DMS53 treated with DMSO at 0.1 percent for 48 hours (cell line): Measurements from ENCODE around the gene CWC15.
"Not testable (repeated sequence)": the region's sequence is repeated elsewhere in the genome, so short reads cannot be mapped to it uniquely, and the experiment has no call there.

Source experiments
- DNase-seq: peaks from one replicate; lab custom pipeline; 2025; ENCODE audit not compliant: unreplicated experiment; lab: John Stamatoyannopoulos, UW

CWC15 gene

GRCh38 chr11:94922321-94923003 lies 50.9 kb downstream of the CWC15 start:
- no peak for DNase-seq

- no peak for DNase-seq
Observed at GRCh38 chr11:94920311-94920710, 53.0 kb downstream of the CWC15 start.

GRCh38 chr11:94913718-94914394 lies 59.5 kb downstream of the CWC15 start:
- DNase-seq: not testable (repeated sequence)

- no peak for DNase-seq
Observed at GRCh38 chr11:94912806-94913205, 60.5 kb downstream of the CWC15 start.
